HFF-Myc (cell line): ENCODE measurements around the gene PIEZO1.

Experiments
- DNase-seq: peaks from one replicate; pipeline ENCODE4 v3.0.0-alpha.2; 2011; ENCODE audit warnings: low read depth; ENCODE audit errors: extremely low read depth
- H3K4me3 ChIP-seq: replicated peaks from 2 replicates; pipeline ENCODE4 v1.5.1; 2011; ENCODE audit warnings: low read depth, mild to moderate bottlenecking, control low read depth, low read length
- CTCF ChIP-seq: IDR thresholded peaks from 2 replicates; pipeline ENCODE4 v1.5.1; 2012; ENCODE audit warnings: mild to moderate bottlenecking, low read depth, low read length, control low read depth; ENCODE audit errors: missing control alignments

Gene PIEZO1

GRCh38 chr16:88761143-88761534, 23.9 kb downstream of the PIEZO1 start:
- no peak for DNase-seq
- H3K4me3 ChIP-seq: no peak overlapping the region
- no peak for TF ChIP-seq CTCF

- no peak for DNase-seq
- no peak for TF ChIP-seq CTCF
- no peak overlapping the region for H3K4me3 ChIP-seq
Observed at GRCh38 chr16:88760424-88761142, 24.4 kb downstream of the PIEZO1 start.

GRCh38 chr16:88759976-88760350, 25.1 kb downstream of the PIEZO1 start:
- H3K4me3 ChIP-seq: no peak overlapping the region
- DNase-seq: no peak
- TF ChIP-seq CTCF: no peak

- TF ChIP-seq CTCF: no peak
- no peak overlapping the region for H3K4me3 ChIP-seq
- no peak for DNase-seq
Observed at GRCh38 chr16:88759245-88759975, 25.6 kb downstream of the PIEZO1 start.

GRCh38 chr16:88758944-88759244, 26.1 kb downstream of the PIEZO1 start:
- H3K4me3 ChIP-seq: no peak overlapping the region
- DNase-seq: no peak
- TF ChIP-seq CTCF: no peak

- no peak for TF ChIP-seq CTCF
- no peak for DNase-seq
- H3K4me3 ChIP-seq: no peak overlapping the region
Observed at GRCh38 chr16:88758227-88758943, 26.6 kb downstream of the PIEZO1 start.
